ENCODE results near the gene RELN. TPM values are rescaled to one million over a fixed set of nuclear protein-coding genes. Genes with fewer than 3 reads are reported as not detected.

RELN gene
- total and polyA plus RNA-seq, 12 donors = 0.22 to 1.9 (median 0.93) TPM

- Histone ChIP-seq H3K27ac (no peak overlapping the region), H3K4me3 (no peak overlapping the region), H3K9me3 (no peaks in the 10 kb centered on the region), H3K36me3 (no peaks in the 10 kb centered on the region), H3K27me3 (no peaks in the 10 kb centered on the region), H3K4me1 (no peaks in the 10 kb centered on the region)
- ATAC-seq = no peak
- no peak for TF ChIP-seq CTCF (IDR thresholded peaks at IDR 0.05)
- no peak for DNase-seq
- 80 to 89% methylated on average over 4 of the region's 4 CpGs for WGBS, 2 donors
- intact Hi-C loops (cut with DNase I) = no loop called here
These were observed 295.2 kb downstream of the RELN start for GRCh38 chr7:103694304-103694703.

- H3K4me3 ChIP-seq = no peak overlapping the region
- H3K27ac ChIP-seq = no peak overlapping the region
- intact Hi-C loops (cut with DNase I) = no loop called here
- WGBS, 2 donors = 75 to 80% methylated on average over 4 of the region's 4 CpGs
- TF ChIP-seq CTCF (IDR thresholded peaks at IDR 0.05) = no peak
- H3K4me1 ChIP-seq = no peaks in the 10 kb centered on the region
- no peak for DNase-seq
- ATAC-seq = no peak
- peaks cover 0 to 10% (median 0%) of the 10 kb centered on the region in 7 donors for H3K27me3 ChIP-seq
- H3K9me3 ChIP-seq = no peaks in the 10 kb centered on the region
- no peaks in the 10 kb centered on the region for H3K36me3 ChIP-seq
These were observed 298.2 kb downstream of the RELN start for GRCh38 chr7:103691291-103691690.

GRCh38 chr7:103690242-103690974, 299.1 kb downstream of the RELN start:
- Histone ChIP-seq H3K9me3 (no peaks in the 10 kb centered on the region), H3K4me1 (no peaks in the 10 kb centered on the region), H3K36me3 (no peaks in the 10 kb centered on the region), H3K27ac (no peak overlapping the region), H3K4me3 (no peak overlapping the region), H3K27me3 (peaks cover 0 to 10% (median 0%) of the 10 kb centered on the region in 7 donors)
- no peak for TF ChIP-seq CTCF (IDR thresholded peaks at IDR 0.05)
- DNase-seq (no peak), ATAC-seq (no peak)
- WGBS, 2 donors = 61% methylated on average over 6 of the region's 6 CpGs
- intact Hi-C loops (cut with DNase I) = no loop called here

DNA sequence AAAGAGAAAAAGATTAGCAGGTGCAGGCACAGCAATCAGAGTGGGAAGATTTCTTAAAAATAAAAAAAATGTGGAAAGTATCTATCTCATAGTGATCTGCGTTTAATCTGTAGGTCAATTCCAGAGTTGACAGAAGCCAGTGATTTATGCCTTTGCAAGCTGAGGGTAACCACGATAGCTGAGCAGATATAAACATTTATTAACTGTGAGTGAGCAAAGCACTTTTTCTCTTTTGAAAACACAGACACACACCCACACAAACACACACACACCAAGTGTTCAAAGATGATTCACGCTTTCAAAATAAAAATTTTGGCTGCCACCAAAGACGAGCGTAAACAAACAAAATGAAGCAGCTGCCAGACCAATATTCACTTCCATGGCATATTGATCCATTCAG, 300.2 kb downstream of the RELN start:
- Histone ChIP-seq H3K9me3 (no peaks in the 10 kb centered on the region), H3K27me3 (peaks cover 0 to 10% (median 0%) of the 10 kb centered on the region in 7 donors), H3K27ac (no peak overlapping the region), H3K36me3 (no peaks in the 10 kb centered on the region), H3K4me3 (no peak overlapping the region), H3K4me1 (no peaks in the 10 kb centered on the region)
- DNase-seq (no peak), ATAC-seq (no peak)
- TF ChIP-seq CTCF (IDR thresholded peaks at IDR 0.05) = no peak
- 64 to 73% methylated on average over 5 of the region's 5 CpGs for WGBS, 2 donors
- intact Hi-C loops (cut with DNase I) = no loop called here
